ENCODE data around the gene EXD3. TPM values are rescaled to one million over a fixed set of nuclear protein-coding genes. Genes with fewer than 3 reads are reported as not detected.

Gene EXD3
- total and polyA plus RNA-seq, 9 of the 15 experiments (the other 6 are each of a cell fraction or from before 2014, with no cell fraction given) = 0.29 to 12.5 (median 3.9) TPM

DNA sequence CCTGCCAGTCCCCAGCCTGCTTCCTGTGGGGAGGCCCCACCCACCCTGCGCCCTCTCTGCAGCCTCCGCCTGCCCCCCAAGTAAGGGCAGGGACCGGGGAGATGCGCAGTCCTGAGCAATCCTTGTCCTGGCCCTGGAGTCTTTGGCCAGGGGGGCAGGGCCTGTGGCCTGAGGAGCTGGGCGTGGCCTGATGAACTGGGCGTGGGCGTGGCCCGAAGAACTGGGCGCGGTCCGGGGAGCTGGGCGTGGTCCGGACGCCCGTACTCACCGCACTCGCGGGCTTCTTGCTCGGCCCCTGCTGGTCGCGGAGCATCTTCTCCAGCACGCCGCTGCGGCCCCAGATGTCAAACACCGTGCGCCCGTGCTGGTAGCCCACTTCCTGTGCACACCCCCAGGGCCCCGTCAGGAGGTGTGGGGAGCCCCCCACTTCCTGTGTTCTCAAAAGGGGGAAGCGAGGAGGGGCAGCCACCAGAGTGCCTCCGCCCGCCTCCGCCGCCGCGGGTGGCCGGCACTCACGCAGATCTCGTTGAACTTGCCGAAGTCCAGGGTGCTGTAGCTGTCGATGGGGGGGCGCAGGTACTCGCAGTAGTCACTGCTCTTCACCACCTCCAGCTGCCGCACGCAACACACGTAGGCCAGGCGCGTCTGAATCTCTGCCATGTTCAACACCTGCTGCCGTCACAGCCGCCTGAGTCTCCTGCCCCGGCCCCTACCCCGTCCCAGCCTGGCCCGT, 38.9 kb upstream of the EXD3 start (continued):
- no peak for TF ChIP-seq RBM17 (IDR thresholded peaks at IDR 0.05; ENCODE audit: borderline replicate concordance, low read depth, low read length)
- peak; percentile 57; the same call in 1 of the 2 replicates for TF ChIP-seq KLF1 (tag; IDR thresholded peaks at IDR 0.05)
- TF ChIP-seq CTBP1 (IDR thresholded peaks at IDR 0.05; ENCODE audit: borderline replicate concordance) = peak; percentile 92
- TF ChIP-seq HMGN3 (IDR thresholded peaks at IDR 0.05; ENCODE audit: borderline replicate concordance, extremely low read depth, insufficient read length, low read depth, low read length) = peak; percentile 62
- peak; percentile 34 for TF ChIP-seq TBP (optimal IDR thresholded peaks at IDR 0.05; ENCODE audit: low read depth, low read length)
- no peak for TF ChIP-seq KDM1A (IDR thresholded peaks at IDR 0.05)
- no peak for TF ChIP-seq POLR2AphosphoS5 (IDR thresholded peaks at IDR 0.05; ENCODE audit: control insufficient read depth, insufficient read depth, low read depth, low read length)
- no peak for TF ChIP-seq POU5F1 (IDR thresholded peaks at IDR 0.05; ENCODE audit: borderline replicate concordance, low read depth, low read length, partially characterized antibody)
- no peak for TF ChIP-seq ZNF274 (IDR thresholded peaks at IDR 0.05; ENCODE audit: borderline replicate concordance, low read depth, low read length)
- TF ChIP-seq, protein P1, sequence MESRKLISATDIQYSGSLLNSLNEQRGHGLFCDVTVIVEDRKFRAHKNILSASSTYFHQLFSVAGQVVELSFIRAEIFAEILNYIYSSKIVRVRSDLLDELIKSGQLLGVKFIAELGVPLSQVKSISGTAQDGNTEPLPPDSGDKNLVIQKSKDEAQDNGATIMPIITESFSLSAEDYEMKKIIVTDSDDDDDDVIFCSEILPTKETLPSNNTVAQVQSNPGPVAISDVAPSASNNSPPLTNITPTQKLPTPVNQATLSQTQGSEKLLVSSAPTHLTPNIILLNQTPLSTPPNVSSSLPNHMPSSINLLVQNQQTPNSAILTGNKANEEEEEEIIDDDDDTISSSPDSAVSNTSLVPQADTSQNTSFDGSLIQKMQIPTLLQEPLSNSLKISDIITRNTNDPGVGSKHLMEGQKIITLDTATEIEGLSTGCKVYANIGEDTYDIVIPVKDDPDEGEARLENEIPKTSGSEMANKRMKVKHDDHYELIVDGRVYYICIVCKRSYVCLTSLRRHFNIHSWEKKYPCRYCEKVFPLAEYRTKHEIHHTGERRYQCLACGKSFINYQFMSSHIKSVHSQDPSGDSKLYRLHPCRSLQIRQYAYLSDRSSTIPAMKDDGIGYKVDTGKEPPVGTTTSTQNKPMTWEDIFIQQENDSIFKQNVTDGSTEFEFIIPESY (CRISPR knock-in tag; IDR thresholded peaks at IDR 0.05) = peak; percentile 72
- TF ChIP-seq, protein P2, sequence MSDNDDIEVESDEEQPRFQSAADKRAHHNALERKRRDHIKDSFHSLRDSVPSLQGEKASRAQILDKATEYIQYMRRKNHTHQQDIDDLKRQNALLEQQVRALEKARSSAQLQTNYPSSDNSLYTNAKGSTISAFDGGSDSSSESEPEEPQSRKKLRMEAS (CRISPR knock-in tag; IDR thresholded peaks at IDR 0.05) = peak; percentile 68
- 0 out of 2 replicates have a peak, but pooled peaks have one; percentile 4 for TF ChIP-seq HCFC1 (IDR thresholded peaks at IDR 0.05; ENCODE audit: low read depth, low read length)
- TF ChIP-seq CEBPB (tag; IDR thresholded peaks at IDR 0.05) = no peak
- peak; percentile 43 for TF ChIP-seq TAF1 (IDR thresholded peaks at IDR 0.05; ENCODE audit: control insufficient read depth, extremely low read depth, insufficient read depth, low read length, severe bottlenecking)
- no peak for TF ChIP-seq FOXK2 (conservative IDR thresholded peaks at IDR 0.05 in 1 of 2, IDR thresholded peaks at IDR 0.05 in 1 of 2; ENCODE audit: low read depth in 2 of 2)
- peak; percentile 62 for TF ChIP-seq HNRNPLL (IDR thresholded peaks at IDR 0.05; ENCODE audit: low read depth, low read length, poor library complexity, severe bottlenecking)
- TF ChIP-seq HDAC2 (IDR thresholded peaks at IDR 0.05) = no peak
- TF ChIP-seq KLF10 (CRISPR knock-in tag; IDR thresholded peaks at IDR 0.05) = no peak
- TF ChIP-seq, protein P3, sequence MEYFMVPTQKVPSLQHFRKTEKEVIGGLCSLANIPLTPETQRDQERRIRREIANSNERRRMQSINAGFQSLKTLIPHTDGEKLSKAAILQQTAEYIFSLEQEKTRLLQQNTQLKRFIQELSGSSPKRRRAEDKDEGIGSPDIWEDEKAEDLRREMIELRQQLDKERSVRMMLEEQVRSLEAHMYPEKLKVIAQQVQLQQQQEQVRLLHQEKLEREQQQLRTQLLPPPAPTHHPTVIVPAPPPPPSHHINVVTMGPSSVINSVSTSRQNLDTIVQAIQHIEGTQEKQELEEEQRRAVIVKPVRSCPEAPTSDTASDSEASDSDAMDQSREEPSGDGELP (CRISPR knock-in tag; IDR thresholded peaks at IDR 0.05; ENCODE audit: borderline replicate concordance) = peak; percentile 73
- TF ChIP-seq CXXC5 (CRISPR knock-in tag; IDR thresholded peaks at IDR 0.05) = peak; percentile 87
- TF ChIP-seq, protein P4, sequence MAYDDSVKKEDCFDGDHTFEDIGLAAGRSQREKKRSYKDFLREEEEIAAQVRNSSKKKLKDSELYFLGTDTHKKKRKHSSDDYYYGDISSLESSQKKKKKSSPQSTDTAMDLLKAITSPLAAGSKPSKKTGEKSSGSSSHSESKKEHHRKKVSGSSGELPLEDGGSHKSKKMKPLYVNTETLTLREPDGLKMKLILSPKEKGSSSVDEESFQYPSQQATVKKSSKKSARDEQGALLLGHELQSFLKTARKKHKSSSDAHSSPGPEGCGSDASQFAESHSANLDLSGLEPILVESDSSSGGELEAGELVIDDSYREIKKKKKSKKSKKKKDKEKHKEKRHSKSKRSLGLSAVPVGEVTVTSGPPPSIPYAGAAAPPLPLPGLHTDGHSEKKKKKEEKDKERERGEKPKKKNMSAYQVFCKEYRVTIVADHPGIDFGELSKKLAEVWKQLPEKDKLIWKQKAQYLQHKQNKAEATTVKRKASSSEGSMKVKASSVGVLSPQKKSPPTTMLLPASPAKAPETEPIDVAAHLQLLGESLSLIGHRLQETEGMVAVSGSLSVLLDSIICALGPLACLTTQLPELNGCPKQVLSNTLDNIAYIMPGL (CRISPR knock-in tag; IDR thresholded peaks at IDR 0.05) = 0 out of 2 replicates have a peak, but pooled peaks have one; percentile 54
- TF ChIP-seq CSDE1 (IDR thresholded peaks at IDR 0.05) = no peak
- no peak for TF ChIP-seq LEF1 (IDR thresholded peaks at IDR 0.05)
- TF ChIP-seq SMC3 (conservative IDR thresholded peaks at IDR 0.05; ENCODE audit: insufficient read depth, low read depth, low read length) = peak; percentile 27; the same call in 1 of the 2 replicates
